ENCODE results near the gene R3HDM2. TPM values are rescaled to one million over a fixed set of nuclear protein-coding genes. Genes with fewer than 3 reads are reported as not detected.

R3HDM2 gene
- total and polyA plus RNA-seq, 2 of the 13 experiments (the other 11 are each of a cell fraction or from before 2014, with no cell fraction given), result 11.1 to 23.5 TPM

DNA sequence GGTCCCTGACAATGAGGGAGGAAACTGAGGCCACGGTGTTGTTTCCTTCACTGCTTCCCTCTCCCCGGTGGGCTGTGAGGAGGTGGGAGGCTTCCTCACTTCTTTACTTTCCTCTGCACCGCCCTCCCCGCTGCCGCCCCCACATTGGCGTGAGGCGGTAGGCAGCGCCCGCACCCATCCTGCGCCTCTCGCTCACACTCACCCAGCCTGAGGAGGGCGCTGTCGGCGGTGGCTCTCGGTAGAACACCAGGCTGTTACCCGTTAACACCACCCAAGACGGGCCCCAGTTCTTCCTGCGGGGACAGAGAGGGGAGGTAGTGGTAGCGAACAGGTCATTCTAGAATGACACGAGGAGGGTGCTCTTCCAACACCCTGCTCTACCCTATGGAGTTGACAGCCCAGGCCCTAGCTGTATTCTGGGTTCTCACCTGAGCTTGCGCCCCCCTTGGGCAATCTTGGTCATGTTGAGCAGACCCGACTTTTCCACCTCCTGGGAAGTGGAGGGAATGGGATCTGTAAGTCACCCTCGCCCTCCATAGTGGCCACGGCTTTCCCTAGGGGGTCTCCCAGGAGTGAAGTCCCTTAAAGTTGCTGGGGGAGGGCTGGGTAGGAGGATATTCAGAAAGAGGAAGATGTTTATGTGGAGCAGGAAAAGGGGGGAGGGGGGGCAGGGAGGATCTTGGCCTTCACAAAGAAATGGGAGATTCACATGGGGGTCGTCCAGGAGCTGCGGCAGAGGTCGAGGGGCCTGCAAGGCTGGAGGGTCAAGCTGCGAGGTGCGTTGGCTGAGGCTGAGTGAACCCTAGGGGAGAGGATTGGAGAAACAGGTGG, 45.5 kb upstream of the R3HDM2 start:
- in situ Hi-C loops (cut with HindIII; ENCODE audit: extremely low pct_ligation_motif_present, low pct_unique_long_range_greater_than_20kb) (no loop called here), intact Hi-C loops (cut with micrococcal nuclease; ENCODE audit: unreplicated experiment) (no loop called here)
- no peaks in the 10 kb centered on the region for H3K79me2 ChIP-seq (ENCODE audit: insufficient read depth, low read length)
- H3K9me3 ChIP-seq (ENCODE audit: low read length), result no peaks in the 10 kb centered on the region
- BruUV-seq (replicated peaks), result no TSS peak
- WGBS (ENCODE audit: low lambda C conversion rate), result 79% methylated on average over 29 of the region's 29 CpGs
- no peak overlapping the region for H3K27ac ChIP-seq (ENCODE audit: extremely low read length, insufficient read depth, low read length)
- TF ChIP-seq ZNF569 (CRISPR knock-in tag; IDR thresholded peaks at IDR 0.05; ENCODE audit: borderline replicate concordance) (no peak), WIZ (CRISPR knock-in tag; IDR thresholded peaks at IDR 0.05) (no peak), STAG1 (CRISPR knock-in tag; IDR thresholded peaks at IDR 0.05) (0 out of 2 replicates have a peak, but pooled peaks have one; percentile 0), HHEX (CRISPR knock-in tag; IDR thresholded peaks at IDR 0.05) (no peak), FIP1L1 (IDR thresholded peaks at IDR 0.05; ENCODE audit: borderline replicate concordance, insufficient read depth, low read depth, low read length) (no peak), ELF4 (CRISPR knock-in tag; IDR thresholded peaks at IDR 0.05; ENCODE audit: borderline replicate concordance) (no peak), POLR2G (IDR thresholded peaks at IDR 0.05; ENCODE audit: low read depth, low read length) (no peak), ZMYM3 (CRISPR knock-in tag; IDR thresholded peaks at IDR 0.05) (no peak), CC2D1A (CRISPR knock-in tag; IDR thresholded peaks at IDR 0.05) (no peak)
- TF ChIP-seq, protein P1, sequence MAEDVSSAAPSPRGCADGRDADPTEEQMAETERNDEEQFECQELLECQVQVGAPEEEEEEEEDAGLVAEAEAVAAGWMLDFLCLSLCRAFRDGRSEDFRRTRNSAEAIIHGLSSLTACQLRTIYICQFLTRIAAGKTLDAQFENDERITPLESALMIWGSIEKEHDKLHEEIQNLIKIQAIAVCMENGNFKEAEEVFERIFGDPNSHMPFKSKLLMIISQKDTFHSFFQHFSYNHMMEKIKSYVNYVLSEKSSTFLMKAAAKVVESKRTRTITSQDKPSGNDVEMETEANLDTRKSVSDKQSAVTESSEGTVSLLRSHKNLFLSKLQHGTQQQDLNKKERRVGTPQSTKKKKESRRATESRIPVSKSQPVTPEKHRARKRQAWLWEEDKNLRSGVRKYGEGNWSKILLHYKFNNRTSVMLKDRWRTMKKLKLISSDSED (CRISPR knock-in tag; IDR thresholded peaks at IDR 0.05), result peak; percentile 54; the same call in 1 of the 2 replicates
- TF ChIP-seq, protein P2, sequence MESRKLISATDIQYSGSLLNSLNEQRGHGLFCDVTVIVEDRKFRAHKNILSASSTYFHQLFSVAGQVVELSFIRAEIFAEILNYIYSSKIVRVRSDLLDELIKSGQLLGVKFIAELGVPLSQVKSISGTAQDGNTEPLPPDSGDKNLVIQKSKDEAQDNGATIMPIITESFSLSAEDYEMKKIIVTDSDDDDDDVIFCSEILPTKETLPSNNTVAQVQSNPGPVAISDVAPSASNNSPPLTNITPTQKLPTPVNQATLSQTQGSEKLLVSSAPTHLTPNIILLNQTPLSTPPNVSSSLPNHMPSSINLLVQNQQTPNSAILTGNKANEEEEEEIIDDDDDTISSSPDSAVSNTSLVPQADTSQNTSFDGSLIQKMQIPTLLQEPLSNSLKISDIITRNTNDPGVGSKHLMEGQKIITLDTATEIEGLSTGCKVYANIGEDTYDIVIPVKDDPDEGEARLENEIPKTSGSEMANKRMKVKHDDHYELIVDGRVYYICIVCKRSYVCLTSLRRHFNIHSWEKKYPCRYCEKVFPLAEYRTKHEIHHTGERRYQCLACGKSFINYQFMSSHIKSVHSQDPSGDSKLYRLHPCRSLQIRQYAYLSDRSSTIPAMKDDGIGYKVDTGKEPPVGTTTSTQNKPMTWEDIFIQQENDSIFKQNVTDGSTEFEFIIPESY (CRISPR knock-in tag; IDR thresholded peaks at IDR 0.05), result peak; percentile 78
- H3K9ac ChIP-seq (ENCODE audit: insufficient read depth, low read depth, low read length), result no peak overlapping the region
- H3K4me2 ChIP-seq (ENCODE audit: low read depth, low read length), result peak overlapping the region; percentile 67
- no peaks in the 10 kb centered on the region for H4K20me1 ChIP-seq (ENCODE audit: insufficient read depth, low read length)
- no peak overlapping the region for H2AFZ ChIP-seq (ENCODE audit: low read length)
- peaks cover 8 to 74% of the 10 kb centered on the region in 2 experiments for H3K27me3 ChIP-seq (ENCODE audit: control insufficient read depth in 1 of 2, insufficient read depth in 2 of 2, low read length in 2 of 2)
- FAIRE-seq (no peak), ATAC-seq (peak; percentile 6; the same call in 1 of the 3 replicates), DNase-seq (ENCODE audit: low spot score) (no peak)
- CTCF ChIA-PET (ENCODE audit: low intra/inter-chr PET ratio, low total read pairs), result no interaction called here
- H3K36me3 ChIP-seq (replicated peaks in 1 of 2; ENCODE audit: control insufficient read depth in 1 of 2, insufficient read depth in 2 of 2, low read length in 2 of 2), result no peaks in the 10 kb centered on the region
- peak overlapping the region in 2 of 3 experiments; percentile 27 to 63; a peak in 3 of 6 replicates for H3K4me3 ChIP-seq (replicated peaks in 1 of 3; ENCODE audit: insufficient read depth in 1 of 3, low read depth in 2 of 3, low read length in 3 of 3)
- POLR2A ChIA-PET, result interaction anchor here (1.1 kb wide), 1 partner anchor 45 kb away, joined by 4 read pairs; the partner anchor contains the start of gene DDIT3
- peaks cover 38% of the 10 kb centered on the region for H3K4me1 ChIP-seq (ENCODE audit: insufficient read depth, low read length)
